BJ (cell line): ENCODE results near the gene RBMS3. TPM values are rescaled to one million over a fixed set of nuclear protein-coding genes. Genes with fewer than 3 reads are reported as not detected.
"Not testable (repeated sequence)": the region's sequence is repeated elsewhere in the genome, so short reads cannot be mapped to it uniquely, and the experiment has no call there.

Experiments used
- CTCF ChIA-PET: fragments of 350-600 bp; formaldehyde crosslinking; extraction: SDS; loops from one replicate; lab custom pipeline; 2021; ENCODE audit warnings: antibody characterized with exemption, inconsistent platforms; lab: Yijun Ruan, JAX
- POLR2A ChIA-PET: fragments of 300-600 bp; sonication (Branson Sonifier 250); formaldehyde crosslinking; extraction: SDS; loops from one replicate; lab custom pipeline; 2021; ENCODE audit warnings: antibody characterized with exemption; lab: Charles Lee
- DNase-seq: peaks from one replicate; pipeline ENCODE4 v3.0.0-alpha.2; 2011; ENCODE audit warnings: low read depth
- H3K27me3 ChIP-seq: 2 replicates; pipeline ENCODE4 v1.6.0; 2011; ENCODE audit warnings: low read length; ENCODE audit not compliant: control insufficient read depth, insufficient read depth
- H3K36me3 ChIP-seq: 2 replicates; pipeline ENCODE4 v1.5.1; 2011; ENCODE audit warnings: low read length; ENCODE audit not compliant: control insufficient read depth, insufficient read depth
- H3K4me3 ChIP-seq: 2 replicates; pipeline ENCODE4 v1.5.1; 2011; ENCODE audit warnings: low read depth, mild to moderate bottlenecking, control low read depth, low read length
- CTCF ChIP-seq: IDR thresholded peaks from 2 replicates; pipeline ENCODE4 v1.5.1; 2011; ENCODE audit warnings: low read depth, mild to moderate bottlenecking, control low read depth, inconsistent platforms, low read length, moderate library complexity; ENCODE audit not compliant: insufficient read depth
- polyA plus RNA-seq: library from polyadenylated mRNA; depleted of rRNA; stranded (reverse); fragments of >200 nt; gene quantifications from 2 replicates; pipeline ENCODE4 v1.2.3, GENCODE V29; 2011

Gene RBMS3
- polyA plus RNA-seq, 1 experiment = 14.5 TPM

- ChIA-PET POLR2A (interaction anchor here (0.6 kb wide), 1 partner anchor 531 kb away, joined by 3 read pairs; no protein-coding TSS in a partner anchor), CTCF (interaction anchor here (1.5 kb wide), 1 partner anchor 17 kb away, joined by 3 read pairs; no protein-coding TSS in a partner anchor)
- Histone ChIP-seq H3K36me3 (no peaks in the 10 kb centered on the region), H3K27me3 (no peaks in the 10 kb centered on the region), H3K4me3 (no peak overlapping the region)
- DNase-seq = no peak
- no peak for TF ChIP-seq CTCF
Observed at GRCh38 chr3:29319798-29320197, 38.9 kb downstream of the RBMS3 start.

- Histone ChIP-seq H3K27me3 (no peaks in the 10 kb centered on the region), H3K36me3 (no peaks in the 10 kb centered on the region), H3K4me3 (no peak overlapping the region)
- DNase-seq = no peak
- no peak for TF ChIP-seq CTCF
- ChIA-PET POLR2A (no interaction called here), CTCF (no interaction called here)
Observed at GRCh38 chr3:29322586-29322985, 41.7 kb downstream of the RBMS3 start.

- ChIA-PET CTCF (interaction anchor here (1.3 kb wide), 1 partner anchor 10 kb away, joined by 5 read pairs; no protein-coding TSS in a partner anchor), POLR2A (interaction anchor here (0.7 kb wide), 2 partner anchors 44 to 98 kb away, joined by 3 read pairs; no protein-coding TSS in a partner anchor)
- Histone ChIP-seq H3K4me3 (peak overlapping the region; percentile 24), H3K27me3 (no peaks in the 10 kb centered on the region), H3K36me3 (no peaks in the 10 kb centered on the region)
- DNase-seq = no peak
- TF ChIP-seq CTCF = no peak
Observed at GRCh38 chr3:29324180-29324651, 43.3 kb downstream of the RBMS3 start.

GRCh38 chr3:29326540-29326939 is 45.7 kb downstream of the RBMS3 start:
- CTCF ChIA-PET = interaction anchor here (1.0 kb wide), 1 partner anchor 15 kb away, joined by 3 read pairs; no protein-coding TSS in a partner anchor
- POLR2A ChIA-PET, H3K4me3 ChIP-seq, DNase-seq, H3K36me3 ChIP-seq, H3K27me3 ChIP-seq: not testable (repeated sequence)

GRCh38 chr3:29329986-29330890 is 49.4 kb downstream of the RBMS3 start:
- TF ChIP-seq CTCF = no peak
- DNase-seq = no peak
- no peaks in the 10 kb centered on the region for H3K36me3 ChIP-seq
- no peaks in the 10 kb centered on the region for H3K27me3 ChIP-seq
- no peak overlapping the region for H3K4me3 ChIP-seq
- ChIA-PET POLR2A (no interaction called here), CTCF (interaction anchor here (1.5 kb wide), 1 partner anchor 15 kb away, joined by 3 read pairs; no protein-coding TSS in a partner anchor)
